HEK293 (cell line): ENCODE data around the gene CAT.

Experiments
- CTCF ChIA-PET: fragments of 350-600 bp; formaldehyde crosslinking; extraction: SDS; loops from one replicate; lab custom pipeline; 2021; ENCODE audit warnings: antibody characterized with exemption; lab: Yijun Ruan, JAX
- POLR2A ChIA-PET: fragments of 300-600 bp; formaldehyde crosslinking; extraction: SDS; loops from one replicate; lab custom pipeline; 2020; ENCODE audit warnings: antibody characterized with exemption, inconsistent platforms; lab: Yijun Ruan, JAX
- H3K27ac ChIP-seq: fragments of 200-500 bp; sonication (Bioruptor generic); 2 replicates; pipeline ENCODE4 v1.5.1; 2014; ENCODE audit warnings: low read depth, low read length, control low read depth, inconsistent platforms; ENCODE audit errors: extremely low read depth
- H3K36me3 ChIP-seq, 2 experiments: fragments of 200-500 bp in 1 of 2; sonication (Bioruptor generic) in 1 of 2; 1 replicate in 1 of 2; 2 replicates in 1 of 2; pipeline ENCODE4 v1.5.1; 2014 to 2017; ENCODE audit warnings: inconsistent platforms in 2 of 2, low read length in 2 of 2; ENCODE audit not compliant: control insufficient read depth in 2 of 2, insufficient read depth in 1 of 2
- H3K4me1 ChIP-seq: fragments of 200-500 bp; sonication (Bioruptor generic); 2 replicates; pipeline ENCODE4 v1.5.1; 2014; ENCODE audit warnings: mild to moderate bottlenecking, low read length, inconsistent platforms; ENCODE audit not compliant: control insufficient read depth, insufficient read depth
- H3K4me3 ChIP-seq: 2 replicates; pipeline ENCODE4 v1.5.1; 2011; ENCODE audit warnings: low read depth, mild to moderate bottlenecking, control low read depth, low read length, moderate library complexity
- H3K9me3 ChIP-seq: fragments of 200-500 bp; sonication (Bioruptor generic); 2 replicates; pipeline ENCODE4 v1.5.1; 2014; ENCODE audit warnings: low read depth, low read length, inconsistent platforms; ENCODE audit not compliant: control insufficient read depth, insufficient read depth
- HIC1 ChIP-seq: fragments of 450-650 bp; formaldehyde crosslinking; IDR thresholded peaks from 2 replicates; pipeline ENCODE4 v1.5.1; 2016; ENCODE audit warnings: missing biosample characterization, missing genetic modification characterization
- KLF16 ChIP-seq: fragments of 450-650 bp; formaldehyde crosslinking; IDR thresholded peaks from 2 replicates; pipeline ENCODE4 v1.5.1; 2017; ENCODE audit warnings: missing biosample characterization, missing genetic modification characterization
- PRDM10 ChIP-seq: fragments of 450-650 bp; formaldehyde crosslinking; IDR thresholded peaks from 2 replicates; pipeline ENCODE4 v1.5.1; 2016; ENCODE audit warnings: missing biosample characterization, missing genetic modification characterization
- TCF7L2 ChIP-seq: IDR thresholded peaks from 2 replicates; pipeline ENCODE4 v1.6.1; 2011; ENCODE audit warnings: low read depth, mild to moderate bottlenecking, inconsistent platforms, low read length, moderate library complexity, borderline replicate concordance
- ZIC2 ChIP-seq: fragments of 450-650 bp; formaldehyde crosslinking; IDR thresholded peaks from 2 replicates; pipeline ENCODE4 v1.5.1; 2016; ENCODE audit warnings: missing biosample characterization, missing genetic modification characterization
- ZNF157 ChIP-seq: fragments of 450-650 bp; formaldehyde crosslinking; IDR thresholded peaks from 2 replicates; pipeline ENCODE4 v1.5.1; 2016; ENCODE audit warnings: missing biosample characterization, missing genetic modification characterization
- ZNF184 ChIP-seq: fragments of 450-650 bp; IDR thresholded peaks from 2 replicates; pipeline ENCODE4 v1.5.1; 2018; ENCODE audit warnings: missing biosample characterization, mild to moderate bottlenecking, missing genetic modification characterization
- ZNF214 ChIP-seq: fragments of 450-650 bp; formaldehyde crosslinking; IDR thresholded peaks from 2 replicates; pipeline ENCODE4 v1.5.1; 2017; ENCODE audit warnings: missing biosample characterization, mild to moderate bottlenecking, missing genetic modification characterization, borderline replicate concordance
- ZNF510 ChIP-seq: fragments of 450-650 bp; formaldehyde crosslinking; IDR thresholded peaks from 2 replicates; pipeline ENCODE4 v1.5.1; 2018; ENCODE audit warnings: mild to moderate bottlenecking, missing genetic modification characterization, missing biosample characterization; ENCODE audit not compliant: insufficient replicate concordance
- ZNF585B ChIP-seq: fragments of 450-650 bp; formaldehyde crosslinking; IDR thresholded peaks from 2 replicates; pipeline ENCODE4 v1.5.1; 2016; ENCODE audit warnings: missing biosample characterization, missing genetic modification characterization
- ZNF704 ChIP-seq: fragments of 450-650 bp; formaldehyde crosslinking; IDR thresholded peaks from 2 replicates; pipeline ENCODE4 v1.5.1; 2016; ENCODE audit warnings: missing biosample characterization, missing genetic modification characterization

The CAT gene

GRCh38 chr11:34493926-34494595, 55.3 kb downstream of the CAT start (continued):
- TF ChIP-seq ZNF704 (tag by site-specific recombination), result no peak
- no peak for TF ChIP-seq ZNF157
- no peak for TF ChIP-seq HIC1 (tag by site-specific recombination)
- TF ChIP-seq ZNF510, result no peak
- no peak for TF ChIP-seq TCF7L2

- POLR2A ChIA-PET, result no interaction called here
Measured at GRCh38 chr11:34495239-34495723, 56.5 kb downstream of the CAT start.

GRCh38 chr11:34495724-34496377, 57.1 kb downstream of the CAT start:
- POLR2A ChIA-PET, result no interaction called here
- Histone ChIP-seq H3K4me3 (no peak overlapping the region), H3K4me1 (no peaks in the 10 kb centered on the region), H3K9me3 (no peaks in the 10 kb centered on the region), H3K36me3 (no peaks in the 10 kb centered on the region), H3K27ac (no peak overlapping the region)
- CTCF ChIA-PET, result interaction anchor here (0.6 to 5.5 kb wide), 3 partner anchors 17 to 256 kb away, joined by 3 to 105 read pairs (median 3); no protein-coding TSS in a partner anchor
- TF ChIP-seq ZNF585B (no peak), ZIC2 (peak; percentile 97)

More at GRCh38 chr11:34495239-34495723, 56.5 kb downstream of the CAT start:
- Histone ChIP-seq H3K27ac (no peak overlapping the region), H3K4me1 (no peaks in the 10 kb centered on the region), H3K4me3 (no peak overlapping the region), H3K36me3 (no peaks in the 10 kb centered on the region), H3K9me3 (no peaks in the 10 kb centered on the region)
- TF ChIP-seq KLF16 (no peak), PRDM10 (peak; percentile 57), ZNF184 (tag by site-specific recombination) (no peak), ZNF214 (tag by site-specific recombination) (no peak)
- CTCF ChIA-PET, result interaction anchor here (0.8 to 5.5 kb wide), 2 partner anchors 131 to 321 kb away, joined by 3 to 105 read pairs; no protein-coding TSS in a partner anchor
